ENCODE measurements around the gene MAGEF1. TPM values are rescaled to one million over a fixed set of nuclear protein-coding genes. Genes with fewer than 3 reads are reported as not detected.

Gene MAGEF1
- total and polyA plus RNA-seq, 10 of the 15 experiments (the other 5 are each of a cell fraction or from before 2014, with no cell fraction given): 2.3 to 62.2 (median 27.1) TPM

DNA sequence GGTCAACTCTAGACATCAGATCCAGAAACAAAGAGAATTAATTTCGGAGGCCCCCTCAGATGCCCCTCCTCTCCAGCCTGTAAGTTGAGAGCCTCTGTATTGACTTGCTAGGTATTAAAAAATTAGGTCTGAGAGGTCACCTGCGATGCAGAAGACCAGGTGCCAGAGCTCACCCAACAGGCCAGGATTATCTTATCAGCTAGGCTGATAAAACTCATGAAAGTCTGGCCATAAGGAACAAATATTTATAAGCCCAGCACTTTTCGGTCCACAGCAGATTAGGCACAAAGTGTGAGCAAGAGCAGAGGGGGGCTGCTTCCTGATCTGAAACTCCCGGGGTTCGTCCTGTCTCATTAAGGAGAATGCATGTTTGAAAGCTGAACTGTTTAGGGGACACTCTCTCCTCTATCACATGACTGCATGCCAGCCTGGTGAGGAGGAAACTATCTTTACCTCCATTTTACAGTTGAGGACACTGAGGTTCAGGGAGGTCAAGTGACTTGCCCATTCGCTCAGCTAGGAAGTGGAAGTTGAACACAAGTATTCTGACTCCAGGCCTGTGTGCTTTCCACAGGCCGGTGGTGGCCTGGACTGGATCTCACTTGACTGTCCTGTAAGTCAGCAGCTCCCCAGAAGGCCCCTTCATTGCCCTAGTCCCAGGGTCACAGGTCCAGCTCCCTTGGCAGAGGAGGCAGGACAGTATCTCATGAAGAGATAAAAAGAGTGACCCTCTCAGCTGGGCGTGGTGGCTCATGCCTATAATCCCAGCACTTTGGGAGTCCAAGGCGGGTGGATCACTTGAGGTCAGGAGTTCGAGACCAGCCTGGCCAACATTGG lies 39.6 kb upstream of the MAGEF1 start (continued):
- TF ChIP-seq ATF7 (IDR thresholded peaks at IDR 0.05; ENCODE audit: low read depth) (no peak), RELA (IDR thresholded peaks at IDR 0.05; ENCODE audit: borderline replicate concordance, partially characterized antibody) (no peak)
- TF ChIP-seq, protein P1, sequence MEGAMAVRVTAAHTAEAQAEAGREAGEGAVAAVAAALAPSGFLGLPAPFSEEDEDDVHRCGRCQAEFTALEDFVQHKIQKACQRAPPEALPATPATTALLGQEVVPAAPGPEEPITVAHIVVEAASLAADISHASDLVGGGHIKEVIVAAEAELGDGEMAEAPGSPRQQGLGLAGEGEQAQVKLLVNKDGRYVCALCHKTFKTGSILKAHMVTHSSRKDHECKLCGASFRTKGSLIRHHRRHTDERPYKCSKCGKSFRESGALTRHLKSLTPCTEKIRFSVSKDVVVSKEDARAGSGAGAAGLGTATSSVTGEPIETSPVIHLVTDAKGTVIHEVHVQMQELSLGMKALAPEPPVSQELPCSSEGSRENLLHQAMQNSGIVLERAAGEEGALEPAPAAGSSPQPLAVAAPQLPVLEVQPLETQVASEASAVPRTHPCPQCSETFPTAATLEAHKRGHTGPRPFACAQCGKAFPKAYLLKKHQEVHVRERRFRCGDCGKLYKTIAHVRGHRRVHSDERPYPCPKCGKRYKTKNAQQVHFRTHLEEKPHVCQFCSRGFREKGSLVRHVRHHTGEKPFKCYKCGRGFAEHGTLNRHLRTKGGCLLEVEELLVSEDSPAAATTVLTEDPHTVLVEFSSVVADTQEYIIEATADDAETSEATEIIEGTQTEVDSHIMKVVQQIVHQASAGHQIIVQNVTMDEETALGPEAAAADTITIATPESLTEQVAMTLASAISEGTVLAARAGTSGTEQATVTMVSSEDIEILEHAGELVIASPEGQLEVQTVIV (IDR thresholded peaks at IDR 0.05; ENCODE audit: borderline replicate concordance, partially characterized antibody): no peak

DNA sequence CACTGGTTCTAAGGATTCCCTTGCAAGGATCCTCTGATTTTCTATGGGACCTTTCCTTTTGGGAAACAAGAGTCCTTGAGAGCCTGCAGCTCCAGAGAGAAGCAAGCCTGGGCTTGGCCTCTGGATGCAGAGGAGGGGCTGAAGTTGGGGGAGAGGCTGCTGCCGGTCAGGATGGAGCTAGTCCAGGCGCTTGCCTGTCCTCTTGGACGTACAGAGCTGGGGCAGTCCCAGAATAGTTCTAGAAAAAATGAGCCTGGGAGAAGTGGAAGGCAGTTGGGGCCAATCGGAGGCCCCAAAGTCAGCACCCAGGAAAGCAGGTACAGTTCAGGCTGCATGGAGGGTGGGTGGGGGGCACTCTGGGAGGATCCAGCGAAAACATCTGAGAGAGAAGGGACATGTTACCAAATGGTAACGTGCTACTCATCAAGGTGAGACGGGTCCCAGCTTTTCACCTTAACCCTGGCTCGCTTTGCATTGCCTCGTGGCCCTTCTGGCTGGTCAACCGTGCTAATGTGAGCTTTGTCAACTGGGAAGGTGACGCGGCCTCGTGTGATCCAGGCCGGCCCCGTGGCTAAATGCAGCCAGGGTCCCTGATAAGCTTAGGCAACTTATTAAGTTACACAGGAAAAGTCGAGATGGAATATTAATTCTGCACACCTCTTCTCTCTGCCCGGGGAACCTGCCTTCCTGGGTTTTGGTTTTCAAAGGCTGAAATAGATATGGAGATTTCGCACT lies 38.7 kb upstream of the MAGEF1 start:
- no peak overlapping the region for H3K4me3 ChIP-seq
- no peaks in the 10 kb centered on the region for H3K27me3 ChIP-seq (replicated peaks in 1 of 2; ENCODE audit: control insufficient read depth in 2 of 2, insufficient read depth in 2 of 2, low read length in 1 of 2)
- SMC1A ChIA-PET (ENCODE audit: uncharacterized antibody, unreplicated experiment): no interaction called here
- no peak overlapping the region for H3K27ac ChIP-seq (ENCODE audit: control insufficient read depth, insufficient read depth)
- no peak overlapping the region for H3K4me2 ChIP-seq (ENCODE audit: control insufficient read depth, insufficient read depth)
- BruUV-seq (replicated peaks): no TSS peak
- POLR2A ChIA-PET: no interaction called here
- ATAC-seq (no peak), DNase-seq (ENCODE audit: low read depth, low spot score) (no peak), FAIRE-seq (no peak)
- WGBS (ENCODE audit: insufficient coverage, insufficient replicate concordance, low lambda C conversion rate, missing lambda C conversion rate): 34% methylated on average over 18 of the region's 18 CpGs
- in situ Hi-C loops (cut with MboI): no loop called here
- no peak overlapping the region for H2AFZ ChIP-seq (ENCODE audit: control insufficient read depth, low read depth, low read length)
- RAD21 ChIA-PET (ENCODE audit: unreplicated experiment): no interaction called here
- H3K4me1 ChIP-seq (ENCODE audit: control insufficient read depth, insufficient read depth, low read length): peaks cover 10% of the 10 kb centered on the region
- intact Hi-C loops (cut with micrococcal nuclease; ENCODE audit: unreplicated experiment): no loop called here
- no peaks in the 10 kb centered on the region for H3K36me3 ChIP-seq (ENCODE audit: control insufficient read depth in 2 of 2, insufficient read depth in 2 of 2, low read length in 1 of 2)
- no peaks in the 10 kb centered on the region for H3K9me3 ChIP-seq (replicated peaks; ENCODE audit: control insufficient read depth, insufficient read depth, low read length)
- no peak overlapping the region for H3K9ac ChIP-seq (ENCODE audit: control insufficient read depth, insufficient read depth, low read length)
- no peaks in the 10 kb centered on the region for H3K79me2 ChIP-seq (ENCODE audit: control insufficient read depth, insufficient read depth, low read length)
- TF ChIP-seq, protein P2, sequence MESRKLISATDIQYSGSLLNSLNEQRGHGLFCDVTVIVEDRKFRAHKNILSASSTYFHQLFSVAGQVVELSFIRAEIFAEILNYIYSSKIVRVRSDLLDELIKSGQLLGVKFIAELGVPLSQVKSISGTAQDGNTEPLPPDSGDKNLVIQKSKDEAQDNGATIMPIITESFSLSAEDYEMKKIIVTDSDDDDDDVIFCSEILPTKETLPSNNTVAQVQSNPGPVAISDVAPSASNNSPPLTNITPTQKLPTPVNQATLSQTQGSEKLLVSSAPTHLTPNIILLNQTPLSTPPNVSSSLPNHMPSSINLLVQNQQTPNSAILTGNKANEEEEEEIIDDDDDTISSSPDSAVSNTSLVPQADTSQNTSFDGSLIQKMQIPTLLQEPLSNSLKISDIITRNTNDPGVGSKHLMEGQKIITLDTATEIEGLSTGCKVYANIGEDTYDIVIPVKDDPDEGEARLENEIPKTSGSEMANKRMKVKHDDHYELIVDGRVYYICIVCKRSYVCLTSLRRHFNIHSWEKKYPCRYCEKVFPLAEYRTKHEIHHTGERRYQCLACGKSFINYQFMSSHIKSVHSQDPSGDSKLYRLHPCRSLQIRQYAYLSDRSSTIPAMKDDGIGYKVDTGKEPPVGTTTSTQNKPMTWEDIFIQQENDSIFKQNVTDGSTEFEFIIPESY (IDR thresholded peaks at IDR 0.05): no peak
- TF ChIP-seq RFX5 (IDR thresholded peaks at IDR 0.05; ENCODE audit: low read depth, low read length): no peak
- TF ChIP-seq, protein P3, sequence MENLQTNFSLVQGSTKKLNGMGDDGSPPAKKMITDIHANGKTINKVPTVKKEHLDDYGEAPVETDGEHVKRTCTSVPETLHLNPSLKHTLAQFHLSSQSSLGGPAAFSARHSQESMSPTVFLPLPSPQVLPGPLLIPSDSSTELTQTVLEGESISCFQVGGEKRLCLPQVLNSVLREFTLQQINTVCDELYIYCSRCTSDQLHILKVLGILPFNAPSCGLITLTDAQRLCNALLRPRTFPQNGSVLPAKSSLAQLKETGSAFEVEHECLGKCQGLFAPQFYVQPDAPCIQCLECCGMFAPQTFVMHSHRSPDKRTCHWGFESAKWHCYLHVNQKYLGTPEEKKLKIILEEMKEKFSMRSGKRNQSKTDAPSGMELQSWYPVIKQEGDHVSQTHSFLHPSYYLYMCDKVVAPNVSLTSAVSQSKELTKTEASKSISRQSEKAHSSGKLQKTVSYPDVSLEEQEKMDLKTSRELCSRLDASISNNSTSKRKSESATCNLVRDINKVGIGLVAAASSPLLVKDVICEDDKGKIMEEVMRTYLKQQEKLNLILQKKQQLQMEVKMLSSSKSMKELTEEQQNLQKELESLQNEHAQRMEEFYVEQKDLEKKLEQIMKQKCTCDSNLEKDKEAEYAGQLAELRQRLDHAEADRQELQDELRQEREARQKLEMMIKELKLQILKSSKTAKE (IDR thresholded peaks at IDR 0.05; ENCODE audit: low read depth, poor library complexity, severe bottlenecking): no peak
- TF ChIP-seq STAT3 (IDR thresholded peaks at IDR 0.05; ENCODE audit: low read depth, low read length): no peak
- TF ChIP-seq POLR2A (IDR thresholded peaks at IDR 0.05; ENCODE audit: low read depth, low read length): no peak
- no peak for TF ChIP-seq PML (IDR thresholded peaks at IDR 0.05; ENCODE audit: low read length)
- CTCF ChIA-PET: interaction anchor here (0.9 to 1.3 kb wide), 2 partner anchors 9 to 189 kb away, joined by 3 to 4 read pairs; partner anchors contain the start of gene EPHB3
- no peaks in the 10 kb centered on the region for H4K20me1 ChIP-seq (ENCODE audit: control insufficient read depth, insufficient read depth)

Measured in GM12878 (cell line).